ENCODE data around the gene GNAL. TPM values are rescaled to one million over a fixed set of nuclear protein-coding genes. Genes with fewer than 3 reads are reported as not detected.
"Not testable (repeated sequence)": the region's sequence is repeated elsewhere in the genome, so short reads cannot be mapped to it uniquely, and the experiment has no call there.

Gene GNAL
- total and polyA plus RNA-seq, 2 experiments from 2014 or later: 7.5 to 21.6 TPM

- TF ChIP-seq ZNF462 (CRISPR knock-in tag; IDR thresholded peaks at IDR 0.05): no peak
- no peak for TF ChIP-seq REST (IDR thresholded peaks at IDR 0.05; ENCODE audit: unreplicated experiment)
- no peak for TF ChIP-seq JUNB (IDR thresholded peaks at IDR 0.05; ENCODE audit: unreplicated experiment)
Observed at GRCh38 chr18:11689669-11690565, 853 bp downstream of the GNAL start (continued).

GRCh38 chr18:11690660-11691059, 1.6 kb downstream of the GNAL start:
- H2AFZ ChIP-seq; H3K27ac Mint-ChIP-seq; H3K9me3 Mint-ChIP-seq; H3K4me1 Mint-ChIP-seq; H3K4me3 Mint-ChIP-seq; H3K79me2 ChIP-seq (replicated peaks; ENCODE audit: insufficient read depth); H3K4me1 ChIP-seq (ENCODE audit: insufficient read depth); H3K27ac ChIP-seq (ENCODE audit: low read depth); H3K36me3 Mint-ChIP-seq (ENCODE audit: low read depth); DNase-seq (ENCODE audit: low spot score); H3K4me2 ChIP-seq; H3F3A ChIP-seq (replicated peaks; ENCODE audit: low read depth); H3K36me3 ChIP-seq (ENCODE audit: insufficient read depth); ATAC-seq; H3K4me3 ChIP-seq; H3K9me2 ChIP-seq (ENCODE audit: insufficient read depth); H4K20me1 ChIP-seq (replicated peaks; ENCODE audit: insufficient read depth): not testable (repeated sequence)
- H3K27me3 ChIP-seq (ENCODE audit: insufficient read depth): peaks cover 29% of the 10 kb centered on the region
- H3K27me3 Mint-ChIP-seq (ENCODE audit: insufficient read depth, low read depth, poor library complexity): peaks cover 19% of the 10 kb centered on the region

Measured in GM23338 (cell line).